IPS DF 4.7 (cell line): ENCODE data around the gene ESYT1.

Source experiments
- DNase-seq: peaks from one replicate; pipeline ENCODE4 v3.0.0-alpha.2; 2013; ENCODE audit warnings: low spot score; ENCODE audit errors: extremely low read depth

The ESYT1 gene

DNA sequence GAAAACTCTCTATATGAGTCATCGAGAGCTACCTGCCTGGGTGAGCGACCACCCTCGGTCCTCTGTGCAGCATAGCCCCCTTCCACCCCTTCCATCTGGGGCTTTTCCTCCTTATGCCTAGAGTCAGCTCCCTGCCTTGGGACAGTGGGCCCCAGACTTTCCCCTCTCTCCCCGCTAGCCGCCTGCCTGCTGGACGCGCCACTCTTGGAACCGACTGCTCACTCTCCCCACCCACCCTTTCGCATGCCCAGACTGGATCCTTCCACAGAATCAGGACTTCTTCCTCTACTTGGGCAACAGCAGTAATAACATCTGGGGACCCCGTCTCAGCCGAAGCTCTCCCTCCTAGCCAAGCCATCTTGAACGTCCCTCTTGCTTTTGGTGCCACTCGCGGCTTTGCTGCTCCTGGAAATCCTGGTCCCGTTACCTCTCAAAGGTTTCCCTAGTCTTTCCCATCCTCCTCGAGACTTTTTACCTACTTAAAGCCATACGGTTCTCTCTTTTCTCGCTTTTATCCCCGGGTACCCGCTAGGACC, 671 bp downstream of the ESYT1 start:
- DNase-seq: no peak

DNA sequence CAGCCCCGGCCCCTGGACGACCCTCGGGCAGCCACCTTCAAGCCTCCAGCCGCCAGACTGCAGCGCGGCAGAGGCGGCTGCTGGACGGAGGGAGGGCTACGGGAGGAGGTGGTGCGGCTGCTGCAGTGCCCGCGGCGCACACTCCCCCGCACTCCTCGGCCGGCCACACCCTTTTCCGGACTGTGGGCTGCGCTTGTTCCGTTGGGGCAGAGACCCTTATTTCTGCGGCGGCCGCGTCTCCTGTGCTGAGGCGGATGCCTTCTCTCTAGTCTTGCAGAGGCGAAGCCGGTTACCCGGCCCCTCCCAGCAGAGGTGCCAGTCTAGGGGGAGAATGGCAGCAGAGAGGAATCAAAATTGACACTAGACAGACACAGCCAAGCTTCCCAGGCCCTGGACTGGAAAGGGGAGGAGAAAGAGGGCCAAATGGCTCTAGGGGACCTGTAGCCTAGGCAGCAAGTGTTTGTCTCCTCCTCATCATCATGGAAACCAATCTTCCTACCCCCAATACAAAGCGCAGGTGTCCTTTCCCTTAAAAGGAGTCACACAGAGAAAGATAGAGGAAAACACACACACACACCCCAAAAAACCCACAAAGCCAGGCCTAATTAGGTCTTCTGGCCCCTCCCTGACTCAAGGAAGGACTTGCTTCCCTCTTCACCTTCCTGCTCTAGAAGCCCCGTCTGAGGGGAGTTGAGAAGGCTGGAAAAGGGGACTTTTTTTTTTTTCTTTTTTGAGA, 1.3 kb downstream of the ESYT1 start:
- DNase-seq: no peak

DNA sequence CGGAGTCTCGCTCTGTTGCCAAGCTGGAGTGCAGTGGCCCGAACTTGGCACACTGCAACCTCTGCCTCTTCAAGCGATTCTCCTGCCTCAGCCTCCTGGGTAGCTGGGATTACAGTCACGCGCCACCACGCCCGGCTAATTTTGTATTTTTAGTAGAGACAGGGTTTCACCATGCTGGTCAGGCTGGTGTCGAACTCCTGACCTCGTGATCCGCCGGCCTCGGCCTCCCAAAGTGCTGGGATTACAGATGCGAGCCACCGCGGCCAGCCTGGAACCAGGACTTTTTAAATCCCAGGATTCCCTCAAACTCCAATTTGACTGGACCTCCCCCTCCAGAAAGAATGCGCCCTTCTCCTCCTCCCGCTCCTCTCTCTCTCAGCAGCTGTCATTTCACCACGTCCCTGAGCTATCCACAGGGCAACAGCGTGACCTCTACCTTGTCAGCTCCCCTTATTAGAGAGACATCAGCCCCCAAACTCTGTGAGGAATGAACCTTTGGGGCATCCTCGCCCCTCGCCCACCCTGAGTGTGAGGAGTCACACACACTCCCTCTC, 2.0 kb downstream of the ESYT1 start:
- DNase-seq: no peak

DNA sequence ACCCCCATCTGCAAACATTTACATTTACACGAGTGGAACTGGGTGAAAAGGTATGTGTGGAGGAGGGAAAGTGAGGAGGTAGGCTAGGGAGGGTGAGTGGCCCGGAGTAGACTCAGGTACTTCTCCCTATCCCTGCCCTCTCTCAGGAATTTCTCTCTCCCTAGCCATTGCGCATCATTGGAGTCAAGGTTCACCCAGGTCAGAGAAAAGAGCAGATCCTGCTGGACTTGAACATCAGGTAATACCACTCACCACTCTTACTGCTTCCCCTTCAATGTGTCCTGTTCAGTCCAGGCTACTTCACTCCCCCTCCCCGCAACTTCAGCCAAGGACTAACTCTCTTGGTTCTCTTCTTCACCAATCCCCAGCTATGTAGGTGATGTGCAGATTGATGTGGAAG, 2.8 kb downstream of the ESYT1 start:
- no peak for DNase-seq

DNA sequence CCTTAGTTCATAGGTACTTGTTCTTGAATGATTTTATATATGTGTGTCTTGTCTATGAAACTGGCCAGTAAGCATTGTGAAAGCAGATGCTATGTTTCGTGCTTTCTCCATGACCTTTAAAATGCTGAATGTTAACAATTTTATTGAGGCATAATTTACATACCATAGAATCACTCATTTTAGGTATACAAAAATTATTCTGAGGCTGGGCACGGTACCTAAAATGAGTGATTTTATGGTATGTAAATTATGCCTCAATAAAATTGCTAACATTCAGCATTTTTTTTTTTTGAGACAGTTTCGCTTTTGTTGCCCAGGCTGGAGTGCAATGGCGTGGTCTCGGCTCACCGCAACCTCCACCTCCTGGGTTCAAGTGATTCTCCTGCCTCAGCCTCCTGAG, 6.8 kb downstream of the ESYT1 start:
- DNase-seq: no peak

DNA sequence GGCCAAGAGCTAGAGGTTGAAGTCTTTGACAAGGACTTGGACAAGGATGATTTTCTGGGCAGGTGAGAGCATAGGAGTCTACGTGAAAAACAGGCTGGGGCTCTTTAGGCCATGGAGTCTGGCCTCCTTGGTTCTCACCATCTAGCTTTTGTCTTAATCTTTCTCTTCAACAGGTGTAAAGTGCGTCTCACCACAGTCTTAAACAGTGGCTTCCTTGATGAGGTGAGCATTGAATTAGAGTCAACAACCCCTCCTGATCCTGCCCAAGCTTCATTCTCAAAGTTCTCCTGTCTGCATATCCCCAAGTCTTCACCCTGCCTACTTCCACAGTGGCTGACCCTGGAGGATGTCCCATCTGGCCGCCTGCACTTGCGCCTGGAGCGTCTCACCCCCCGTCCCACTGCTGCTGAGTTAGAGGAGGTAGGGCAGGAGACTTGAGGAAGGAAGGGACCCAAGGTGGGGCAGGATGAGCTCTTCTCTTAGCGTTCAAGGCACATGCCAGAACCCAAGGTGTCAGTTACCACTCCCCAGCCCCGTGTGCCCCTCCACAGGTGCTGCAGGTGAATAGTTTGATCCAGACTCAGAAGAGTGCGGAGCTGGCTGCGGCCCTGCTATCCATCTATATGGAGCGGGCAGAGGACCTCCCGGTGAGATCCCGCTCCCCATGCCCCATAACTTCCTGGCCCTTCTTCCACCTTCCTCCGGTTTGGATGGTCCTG, 9.9 kb downstream of the ESYT1 start:
- no peak for DNase-seq

DNA sequence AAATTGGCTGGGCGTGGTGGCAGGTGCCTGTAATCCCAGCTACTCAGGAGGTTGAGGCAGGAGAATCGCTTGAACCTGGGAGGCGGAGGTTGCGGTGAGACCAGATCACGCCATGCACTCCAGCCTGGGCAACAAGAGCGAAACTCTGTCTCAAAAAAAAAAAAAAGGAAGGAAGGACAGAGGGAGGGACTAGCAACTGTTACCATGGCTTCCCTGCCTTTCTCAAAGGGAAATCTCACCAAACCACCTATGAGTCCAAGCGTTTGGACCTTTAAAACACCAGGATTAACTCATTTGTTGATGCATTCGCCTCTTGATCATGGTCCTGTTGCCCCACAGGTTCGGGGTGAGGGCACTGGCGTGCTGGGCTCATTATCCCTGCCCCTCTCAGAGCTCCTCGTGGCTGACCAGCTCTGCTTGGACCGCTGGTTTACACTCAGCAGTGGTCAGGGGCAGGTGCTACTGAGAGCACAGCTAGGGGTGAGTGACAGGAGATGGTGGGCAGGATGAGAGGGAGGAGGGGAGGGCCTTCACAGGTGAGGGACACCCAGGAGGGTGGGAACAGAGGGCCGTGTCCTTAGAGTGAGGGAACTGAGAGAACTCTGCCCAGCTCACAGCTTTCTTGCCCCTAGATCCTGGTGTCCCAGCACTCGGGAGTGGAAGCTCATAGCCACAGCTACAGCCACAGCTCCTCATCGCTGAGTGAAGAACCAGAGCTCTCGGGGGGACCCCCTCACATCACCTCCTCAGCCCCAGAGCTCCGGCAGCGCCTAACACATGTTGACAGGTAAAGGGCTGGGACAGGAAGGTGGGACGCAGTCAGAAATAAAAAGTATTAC, 14.1 kb downstream of the ESYT1 start:
- DNase-seq: no peak

DNA sequence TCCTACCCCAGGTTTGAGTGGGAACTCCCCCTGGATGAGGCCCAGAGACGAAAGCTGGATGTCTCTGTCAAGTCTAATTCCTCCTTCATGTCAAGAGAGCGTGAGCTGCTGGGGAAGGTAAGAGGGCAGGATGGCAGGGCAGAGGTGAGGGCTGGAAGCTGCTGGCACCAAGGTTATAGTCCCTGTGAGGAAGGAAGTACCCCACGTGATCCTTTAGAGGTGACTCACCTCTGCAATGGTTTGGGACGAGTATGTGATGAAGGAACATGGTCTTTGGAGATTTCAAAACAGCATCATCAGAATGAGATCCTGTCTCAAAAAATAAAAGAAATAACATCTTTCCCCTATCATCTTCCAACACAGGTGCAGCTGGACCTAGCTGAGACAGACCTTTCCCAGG, 15.2 kb downstream of the ESYT1 start:
- DNase-seq: no peak

DNA sequence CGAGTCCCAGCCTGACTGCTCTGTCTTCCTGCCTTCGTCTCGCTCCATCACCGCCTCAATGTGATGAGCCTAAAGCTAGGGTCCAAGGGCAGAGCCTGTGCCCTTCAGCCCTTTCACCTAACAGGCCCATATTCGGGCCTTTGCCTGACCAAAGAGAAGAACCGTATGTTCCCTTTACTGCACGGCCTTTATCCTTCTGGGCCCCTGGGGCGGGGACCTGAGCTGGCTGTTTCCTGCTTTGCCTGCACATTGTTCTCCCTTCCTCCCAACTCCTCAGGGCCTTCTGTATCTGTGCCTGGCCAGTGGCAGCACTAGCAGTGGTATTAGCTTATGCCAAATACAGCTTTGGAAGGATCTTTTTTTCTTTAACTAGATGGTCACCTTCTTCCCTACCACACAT, 15.8 kb downstream of the ESYT1 start:
- no peak for DNase-seq

DNA sequence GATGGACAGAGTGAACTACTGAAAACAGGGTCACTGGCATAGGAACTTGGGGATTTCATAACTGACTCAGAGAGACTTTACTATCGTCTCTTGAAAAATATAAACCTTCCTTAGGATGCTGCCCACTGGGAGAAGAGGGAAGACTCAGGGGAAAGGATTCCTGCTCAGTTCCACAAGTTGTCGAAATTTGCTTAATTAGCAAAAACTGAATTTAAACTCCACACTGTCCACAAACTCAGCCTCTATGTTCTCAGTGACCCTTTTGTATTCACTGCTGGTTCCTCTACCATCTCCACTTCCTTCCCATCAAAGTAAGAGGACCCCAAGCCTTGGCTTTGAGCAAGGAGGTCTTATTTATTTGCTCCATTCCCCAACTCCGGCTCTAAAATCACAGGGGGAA, 17.1 kb downstream of the ESYT1 start:
- no peak for DNase-seq

DNA sequence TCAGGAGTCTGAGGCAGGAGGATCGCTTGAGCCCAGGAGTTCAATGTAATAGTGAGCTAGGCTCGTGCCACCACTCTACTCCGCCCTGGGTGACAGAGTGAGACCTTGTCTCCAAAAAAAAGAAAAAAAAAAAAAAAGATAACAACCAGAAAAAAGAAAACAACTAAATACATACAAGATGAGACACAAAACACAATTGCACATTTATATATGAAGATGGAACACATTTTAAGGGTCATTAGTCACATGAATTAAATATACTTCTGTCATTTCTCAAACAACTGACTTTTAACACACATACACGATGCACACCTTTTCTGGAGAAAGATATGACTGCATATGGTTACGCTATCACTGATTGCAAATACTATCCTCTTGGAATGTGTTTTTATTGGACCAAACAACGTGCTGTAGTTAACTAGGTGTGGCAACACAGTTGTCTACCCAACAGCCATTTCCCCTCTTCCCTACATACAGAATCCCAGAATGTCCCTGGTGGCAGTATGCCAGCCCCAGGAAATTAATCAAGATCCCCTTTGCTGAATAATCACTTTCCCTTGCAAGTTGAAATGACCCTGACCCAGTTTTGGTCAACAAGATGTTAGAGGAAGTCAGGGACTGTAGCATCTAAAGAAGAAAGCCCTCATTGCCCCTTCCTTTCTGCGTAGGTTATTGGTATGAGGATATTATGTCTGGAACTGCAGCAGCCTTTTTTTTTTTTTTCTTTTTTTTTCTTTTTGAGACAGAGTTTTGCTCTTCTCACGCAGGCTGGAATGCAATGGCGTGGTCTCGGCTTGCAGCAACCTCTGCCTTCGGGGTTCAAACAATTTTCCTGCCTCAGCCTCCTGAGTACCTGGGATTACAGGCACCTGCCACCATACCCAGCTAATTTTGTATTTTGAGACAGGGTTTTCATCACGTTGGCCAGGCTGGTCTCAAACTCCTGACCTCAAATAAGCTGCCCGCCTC, 18.7 kb downstream of the ESYT1 start:
- DNase-seq: no peak

DNA sequence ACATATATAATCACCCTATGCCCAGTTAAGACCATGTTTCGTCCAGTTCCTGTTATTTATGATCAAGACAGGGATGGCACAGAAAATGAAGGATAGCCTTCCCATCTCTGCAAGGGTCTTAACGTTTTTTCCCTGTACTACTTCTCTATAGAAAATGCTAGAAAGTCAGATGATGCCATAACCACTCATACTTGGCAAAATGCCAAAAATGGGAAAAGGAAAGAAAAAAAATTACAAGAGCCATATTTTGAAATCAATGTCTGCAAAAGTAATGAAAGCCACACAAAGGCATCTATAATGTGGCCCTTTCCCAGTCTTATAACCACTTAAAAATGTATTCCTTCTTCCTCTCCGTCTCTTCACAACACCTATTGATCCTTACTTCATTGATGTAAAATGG, 22.5 kb downstream of the ESYT1 start:
- DNase-seq: no peak

DNA sequence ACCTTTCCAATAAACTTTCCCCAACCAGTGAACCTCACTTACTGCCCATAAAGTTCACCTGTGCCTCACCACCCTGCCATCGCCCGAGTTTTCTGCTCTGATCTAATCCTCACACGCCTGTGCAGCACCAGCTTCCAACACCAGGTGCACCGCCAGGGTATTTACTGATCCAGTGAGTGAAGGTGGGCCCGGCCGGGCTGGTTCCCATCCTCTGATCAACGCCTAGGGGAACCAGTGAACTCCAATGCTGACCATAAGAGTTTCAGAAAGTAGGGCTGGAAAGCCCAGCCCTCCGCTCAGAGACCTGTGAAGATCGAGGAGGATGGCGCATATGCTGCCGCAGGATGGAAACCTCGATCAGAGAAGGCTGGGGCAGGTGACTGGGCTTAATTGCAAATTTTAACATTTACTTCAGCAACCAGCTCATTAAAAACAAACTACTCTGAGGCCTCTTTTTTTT, 23.6 kb downstream of the ESYT1 start:
- DNase-seq: no peak

DNA sequence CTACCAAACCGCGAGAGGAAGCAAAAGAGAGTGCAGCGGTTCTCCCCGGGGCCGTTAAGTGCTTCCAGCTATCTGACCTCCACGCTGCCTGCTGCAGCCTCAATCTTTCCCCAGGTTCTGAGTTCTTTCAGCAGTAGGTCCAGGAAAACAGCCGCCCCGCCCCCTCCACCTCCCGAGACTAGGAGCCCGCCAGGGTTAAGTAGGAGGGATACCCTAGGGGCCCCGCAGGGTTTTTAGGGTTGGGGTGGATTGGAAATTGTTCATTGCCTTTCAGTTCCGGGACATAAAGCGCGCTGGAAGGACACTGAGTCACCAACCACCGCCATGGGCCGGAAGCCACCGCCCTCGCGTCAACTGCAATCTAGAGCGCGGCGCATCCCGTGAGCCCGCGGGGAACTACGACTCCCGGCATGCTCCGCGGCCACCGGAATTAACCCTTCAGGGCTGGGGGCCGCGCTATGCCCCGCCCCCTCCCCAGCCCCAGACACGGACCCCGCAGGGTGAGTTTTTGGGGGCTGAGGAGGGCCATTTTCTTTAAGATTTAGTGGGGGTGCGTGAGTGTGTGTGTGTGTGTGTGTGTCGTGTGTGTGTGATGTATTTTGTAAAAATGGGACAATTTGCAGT, 24.2 kb downstream of the ESYT1 start, which contains the start of gene MYL6B:
Gene MYL6B (plus strand): TSS at position 456 of the 624 bp plus-strand sequence. CDS start 1,332 bp downstream, outside the sequence.
- DNase-seq: no peak

DNA sequence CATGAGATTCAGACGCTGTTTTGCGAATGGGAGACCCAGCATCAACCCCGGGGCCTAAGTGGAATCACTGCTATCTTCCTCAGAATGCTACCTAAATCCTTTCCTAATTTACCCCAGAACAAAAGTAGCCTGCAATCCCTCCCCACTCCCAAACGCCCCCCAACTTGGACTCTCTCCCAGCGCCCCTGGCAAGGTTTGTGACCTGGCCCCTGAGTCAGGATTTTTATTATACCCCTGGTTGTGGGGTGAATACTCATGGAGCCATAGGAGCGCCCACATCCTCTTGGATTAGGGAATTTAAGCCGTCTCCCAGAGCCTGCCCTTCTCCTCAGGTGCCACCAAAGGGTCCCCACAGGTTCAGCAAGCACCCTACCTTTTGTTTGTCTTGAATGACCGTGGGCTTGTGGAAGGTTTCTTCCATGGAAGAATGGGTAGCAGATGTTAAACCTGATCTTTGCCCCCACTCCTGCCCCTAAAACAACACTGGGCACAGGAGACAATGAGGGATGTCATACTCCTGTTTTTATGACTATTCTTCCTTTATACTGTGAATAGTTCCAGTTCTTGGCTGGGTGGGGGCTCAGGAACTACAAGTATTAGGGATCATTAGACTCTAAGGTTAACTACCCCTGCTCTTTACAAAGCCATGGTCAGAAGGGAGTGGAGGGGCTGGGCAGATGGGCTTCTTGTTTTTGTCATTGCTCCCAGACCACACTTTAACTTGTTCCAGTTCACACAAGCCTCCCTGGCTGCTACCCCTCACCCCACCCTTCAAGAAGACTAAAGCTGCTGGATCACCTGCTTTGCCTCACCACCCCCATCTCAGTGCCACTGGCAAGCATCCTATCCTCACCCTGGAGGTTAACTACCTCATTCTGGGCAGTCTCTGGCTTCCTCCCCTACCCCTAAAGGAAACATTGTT, 24.9 kb downstream of the ESYT1 start:
- no peak for DNase-seq

DNA sequence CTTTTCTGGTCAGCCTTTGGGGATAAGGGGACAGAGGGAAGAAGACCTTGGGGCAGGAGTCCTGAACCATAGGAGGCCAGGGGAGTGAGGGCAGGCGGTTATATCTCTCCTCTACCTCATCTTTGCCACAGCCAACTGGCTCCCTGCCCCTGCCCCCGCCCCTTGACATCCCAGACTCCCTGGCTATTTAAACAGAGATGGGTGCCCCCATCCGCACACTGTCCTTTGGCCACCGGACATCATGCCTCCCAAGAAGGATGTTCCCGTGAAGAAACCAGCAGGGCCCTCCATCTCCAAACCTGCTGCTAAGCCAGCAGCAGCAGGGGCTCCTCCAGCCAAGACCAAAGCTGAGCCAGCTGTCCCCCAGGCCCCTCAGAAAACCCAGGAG, 25.6 kb downstream of the ESYT1 start:
- DNase-seq: no peak

DNA sequence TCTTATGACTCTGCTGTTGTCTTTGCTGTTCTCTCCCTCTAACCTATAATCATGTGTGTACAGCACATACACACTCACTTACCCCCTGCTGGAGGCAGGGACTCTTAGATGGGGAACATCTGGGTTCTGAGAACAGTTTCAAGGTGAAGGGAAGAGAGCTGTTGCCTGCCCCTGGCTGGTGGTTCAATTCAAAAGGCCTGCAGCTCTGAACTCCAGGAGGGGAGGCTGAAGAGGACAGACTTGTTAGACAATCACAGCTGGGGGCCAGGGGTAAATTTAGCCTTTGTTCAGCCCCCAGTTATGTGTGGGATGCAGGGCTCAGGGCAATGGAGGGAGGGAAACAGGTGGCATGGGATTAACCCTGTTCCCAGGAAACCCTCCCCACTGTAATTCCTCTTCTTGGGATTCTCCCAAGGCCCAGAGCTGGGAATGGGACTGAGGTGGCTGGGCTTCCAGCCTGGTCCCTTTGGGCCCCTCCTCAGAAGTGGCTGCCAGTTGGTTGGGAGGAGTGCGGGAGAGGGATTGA, 26.2 kb downstream of the ESYT1 start:
- DNase-seq: no peak

DNA sequence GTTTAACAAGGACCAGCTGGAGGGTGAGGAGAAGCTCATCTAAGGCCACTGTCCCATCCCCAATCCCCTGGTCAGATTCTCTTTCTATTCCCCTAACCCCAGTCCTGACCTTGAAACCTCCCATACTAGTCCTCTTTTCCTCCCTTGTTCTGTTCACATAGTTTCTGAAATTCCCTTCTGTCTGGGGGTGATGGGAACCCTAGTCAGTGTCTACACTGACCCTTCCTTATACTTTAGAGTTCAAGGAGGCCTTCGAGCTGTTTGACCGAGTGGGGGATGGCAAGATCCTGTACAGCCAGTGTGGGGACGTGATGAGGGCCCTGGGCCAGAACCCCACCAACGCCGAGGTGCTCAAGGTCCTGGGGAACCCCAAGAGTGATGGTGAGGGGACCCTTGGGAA, 26.8 kb downstream of the ESYT1 start:
- DNase-seq: no peak
